HepG2 (cell line): ENCODE measurements around the gene MTHFD1L. TPM values are rescaled to one million over a fixed set of nuclear protein-coding genes. Genes with fewer than 3 reads are reported as not detected.

Experiments
- ATAC-seq: fragments of 200-7000 bp; cut with Tn5 transposase; 3 replicates; pipeline ENCODE4 v1.9.1; 2020; ENCODE audit warnings: mild to moderate bottlenecking, moderate library complexity
- BruUV-seq: library from RNA; stranded (reverse); fragments of 400-500 nt; replicated peaks from 2 replicates; lab custom pipeline; 2021; lab: Mats Ljungman, UMichigan
- CTCF ChIA-PET: fragments of 300-600 bp; formaldehyde crosslinking; extraction: SDS; loops from one replicate; lab custom pipeline; 2021; ENCODE audit warnings: low total read pairs, inconsistent platforms, low intra/inter-chr PET ratio; lab: Yijun Ruan, JAX
- POLR2A ChIA-PET: fragments of 350-600 bp; sonication (Branson Sonifier 250); formaldehyde crosslinking; loops from one replicate; lab custom pipeline; 2020; ENCODE audit warnings: antibody characterized with exemption, inconsistent platforms; lab: Yijun Ruan, JAX
- DNase-seq: peaks from one replicate; pipeline ENCODE4 v3.0.0-alpha.2; 2015; ENCODE audit warnings: low spot score
- FAIRE-seq: peaks from 3 replicates; lab custom pipeline; 2011; peaks lifted over from hg19 to GRCh38; lab: Jason Lieb, UNC
- H2AFZ ChIP-seq: one replicate; pipeline ENCODE4 v1.6.1; 2011; ENCODE audit warnings: low read length, inconsistent platforms
- H3K27ac ChIP-seq: fragments of 300-600 bp; 3 replicates; pipeline ENCODE4 v1.8.0; 2011; ENCODE audit warnings: mixed run types, mild to moderate bottlenecking, mixed read lengths, low read length, inconsistent platforms; ENCODE audit not compliant: insufficient read depth; ENCODE audit errors: extremely low read length
- H3K27me3 ChIP-seq, 2 experiments: fragments of 200-600 bp in 1 of 2; 2 replicates in 1 of 2; 3 replicates in 1 of 2; pipeline versions ENCODE4 v1.6.0 to v1.8.0; 2011; ENCODE audit warnings: low read length in 2 of 2, mild to moderate bottlenecking in 2 of 2, moderate library complexity in 2 of 2, inconsistent platforms in 1 of 2; ENCODE audit not compliant: insufficient read depth in 2 of 2, control insufficient read depth in 1 of 2
- H3K36me3 ChIP-seq, 2 experiments: fragments of 200-600 bp in 1 of 2; replicated peaks in 1 of 2; 2 replicates in 1 of 2; 3 replicates in 1 of 2; pipeline versions ENCODE4 v1.5.1 to v1.8.0; 2011; ENCODE audit warnings: low read length in 2 of 2, inconsistent platforms in 1 of 2; ENCODE audit not compliant: insufficient read depth in 2 of 2, control insufficient read depth in 1 of 2
- H3K4me1 ChIP-seq: 2 replicates; pipeline ENCODE4 v1.5.1; 2012; ENCODE audit warnings: low read length, inconsistent platforms; ENCODE audit not compliant: insufficient read depth
- H3K4me2 ChIP-seq: 2 replicates; pipeline ENCODE4 v1.6.0; 2011; ENCODE audit warnings: low read depth, low read length, inconsistent platforms
- H3K4me3 ChIP-seq, 3 experiments: fragments of 200-600 bp in 1 of 3; sonication (generic), shearing (Covaris generic) in 1 of 3; replicated peaks in 1 of 3; 2 replicates each; pipeline ENCODE4 v1.5.1; 2011 to 2016; ENCODE audit warnings: low read length in 3 of 3, inconsistent platforms in 2 of 3, low read depth in 2 of 3, mild to moderate bottlenecking in 2 of 3, control low read depth in 1 of 3, mixed read lengths in 1 of 3; ENCODE audit not compliant: insufficient read depth in 1 of 3
- H3K79me2 ChIP-seq: one replicate; pipeline ENCODE4 v1.6.1; 2011; ENCODE audit warnings: low read length, inconsistent platforms; ENCODE audit not compliant: insufficient read depth
- H3K9ac ChIP-seq: 2 replicates; pipeline ENCODE4 v1.6.0; 2011; ENCODE audit warnings: mild to moderate bottlenecking, low read depth, low read length, inconsistent platforms; ENCODE audit not compliant: insufficient read depth
- H3K9me3 ChIP-seq: 2 replicates; pipeline ENCODE4 v1.5.1; 2012; ENCODE audit warnings: mild to moderate bottlenecking, low read length
- H4K20me1 ChIP-seq: 2 replicates; pipeline ENCODE4 v1.6.0; 2011; ENCODE audit warnings: inconsistent platforms, mild to moderate bottlenecking, low read length, moderate library complexity; ENCODE audit not compliant: insufficient read depth
- ATRX ChIP-seq: sonication (generic); formaldehyde crosslinking; IDR thresholded peaks from 2 replicates; pipeline ENCODE4 v1.4.0; 2020; ENCODE audit warnings: missing genetic modification reagents, borderline replicate concordance
- CENPT ChIP-seq: sonication (generic); formaldehyde crosslinking; IDR thresholded peaks from 2 replicates; pipeline ENCODE4 v1.8.0; 2022; ENCODE audit warnings: low read depth, mild to moderate bottlenecking, moderate library complexity, missing genetic modification reagents
- FOXJ3 ChIP-seq: sonication (generic); formaldehyde crosslinking; IDR thresholded peaks from 2 replicates; pipeline ENCODE4 v1.4.0; 2020; ENCODE audit warnings: missing genetic modification reagents, mild to moderate bottlenecking, borderline replicate concordance
- GABPB1 ChIP-seq: IDR thresholded peaks from 2 replicates; pipeline ENCODE4 v1.6.1; 2016; ENCODE audit warnings: mild to moderate bottlenecking, missing genetic modification reagents, moderate library complexity, missing compliant biosample characterization
- HMGXB4 ChIP-seq, 2 experiments: sonication (generic) in 1 of 2; formaldehyde crosslinking in 1 of 2; IDR thresholded peaks; 2 replicates each; pipeline versions ENCODE4 v1.4.0 to v1.6.1; 2018 to 2020; ENCODE audit warnings: missing genetic modification reagents in 2 of 2, borderline replicate concordance in 1 of 2, low read depth in 1 of 2, mild to moderate bottlenecking in 1 of 2, missing biosample characterization in 1 of 2
- JDP2 ChIP-seq: sonication (generic); formaldehyde crosslinking; IDR thresholded peaks from 2 replicates; pipeline ENCODE4 v1.8.1; 2022; ENCODE audit warnings: missing genetic modification reagents, borderline replicate concordance
- MBD4 ChIP-seq: IDR thresholded peaks from 2 replicates; pipeline ENCODE4 v1.6.1; 2012; ENCODE audit warnings: low read length, inconsistent platforms, borderline replicate concordance
- MXD1 ChIP-seq: sonication (generic); formaldehyde crosslinking; IDR thresholded peaks from 2 replicates; pipeline ENCODE4 v1.4.0; 2020; ENCODE audit warnings: mild to moderate bottlenecking, missing genetic modification reagents
- PCBP1 ChIP-seq: fragments of 200-400 bp; formaldehyde crosslinking; IDR thresholded peaks from 2 replicates; pipeline ENCODE4 v1.6.1; 2017; ENCODE audit warnings: mild to moderate bottlenecking, low read depth, low read length, borderline replicate concordance
- POLR2AphosphoS5 ChIP-seq: IDR thresholded peaks from 2 replicates; pipeline ENCODE4 v1.6.1; 2012; ENCODE audit warnings: low read depth, low read length
- ZBTB21 ChIP-seq: sonication (generic); formaldehyde crosslinking; IDR thresholded peaks from 2 replicates; pipeline ENCODE4 v1.4.0; 2020; ENCODE audit warnings: missing genetic modification reagents
- ZBTB38 ChIP-seq: sonication (generic); formaldehyde crosslinking; IDR thresholded peaks from 2 replicates; pipeline ENCODE4 v1.5.1; 2020; ENCODE audit warnings: mild to moderate bottlenecking, missing genetic modification reagents
- ZMYM3 ChIP-seq: sonication (generic); formaldehyde crosslinking; IDR thresholded peaks from 2 replicates; pipeline ENCODE4 v1.5.1; 2020; ENCODE audit warnings: mild to moderate bottlenecking, missing genetic modification reagents
- ZNF20 ChIP-seq: sonication (generic); formaldehyde crosslinking; IDR thresholded peaks from 2 replicates; pipeline ENCODE4 v1.4.0; 2020; ENCODE audit warnings: mild to moderate bottlenecking, moderate library complexity, missing genetic modification reagents
- ZNF770 ChIP-seq: sonication (generic); formaldehyde crosslinking; IDR thresholded peaks from 2 replicates; pipeline ENCODE4 v1.5.0; 2020; ENCODE audit warnings: mild to moderate bottlenecking, missing genetic modification reagents
- ZSCAN20 ChIP-seq: sonication (generic); formaldehyde crosslinking; IDR thresholded peaks from 2 replicates; pipeline ENCODE4 v1.4.0; 2020; ENCODE audit warnings: missing genetic modification reagents, mild to moderate bottlenecking, borderline replicate concordance
- ZSCAN9 ChIP-seq: IDR thresholded peaks from 2 replicates; pipeline ENCODE4 v1.6.1; 2016; ENCODE audit warnings: borderline replicate concordance
- WGBS: methylation state at CpG from one replicate; pipeline ENCODE4 v1.1.6; 2017; ENCODE audit warnings: low lambda C conversion rate; 5-methylcytosine and 5-hydroxymethylcytosine counted together
- in situ Hi-C: cut with HindIII; loops from 2 replicates; pipeline ENCODE4 v1.10.0; 2017; ENCODE audit warnings: low pct_unique_long_range_greater_than_20kb; ENCODE audit not compliant: extremely low pct_ligation_motif_present
- intact Hi-C: fragments of 100-400 bp; cut with micrococcal nuclease; formaldehyde crosslinking; loops from one replicate; pipeline ENCODE4 v1.10.0; 2022; ENCODE audit not compliant: unreplicated experiment
- polyA plus RNA-seq, 8 experiments: library from polyadenylated mRNA; depleted of rRNA in 3 of 8; stranded (reverse) in 7 of 8; unstranded in 1 of 8; fragments of >200 nt; fragmentation: Illumina TruSeq in 4 of 8; extraction: Trizol in 4 of 8; gene quantifications; 2 replicates each; pipeline versions ENCODE4 v1.2.1 to v1.2.3, GENCODE V29; 2011 to 2016; ENCODE audit warnings: low read depth in 4 of 8, missing spikeins in 1 of 8, mixed read lengths in 1 of 8; ENCODE audit not compliant: insufficient read depth in 1 of 8
- total RNA-seq, 5 experiments: library from RNA; depleted of rRNA; stranded (reverse); fragments of >200 nt; fragmentation: Illumina TruSeq; extraction: Trizol; gene quantifications; 2 replicates each; pipeline ENCODE4 v1.2.3, GENCODE V29; 2016; ENCODE audit warnings: low read depth in 1 of 5

Gene MTHFD1L
- total and polyA plus RNA-seq, 2 of the 13 experiments (the other 11 are each of a cell fraction or from before 2014, with no cell fraction given): 24.0 to 39.6 TPM

- TF ChIP-seq FOXJ3 (CRISPR knock-in tag) (no peak), GABPB1 (CRISPR knock-in tag) (peak; percentile 90), PCBP1 (peak; percentile 42; the same call in 1 of the 2 replicates), CENPT (CRISPR knock-in tag) (peak; percentile 55; the same call in 1 of the 2 replicates), ZSCAN9 (CRISPR knock-in tag) (peak; percentile 85; the same call in 1 of the 2 replicates)
Measured at GRCh38 chr6:150866147-150866990, 867 bp downstream of the MTHFD1L start (continued).

- H3K79me2 ChIP-seq: peaks cover 45% of the 10 kb centered on the region
- ChIA-PET CTCF (no interaction called here), POLR2A (interaction anchor here (0.6 to 2.5 kb wide), 5 partner anchors 8 to 169 kb away, joined by 3 to 24 read pairs (median 4); no protein-coding TSS in a partner anchor)
- H3K9me3 ChIP-seq: no peaks in the 10 kb centered on the region
- WGBS: 82% methylated on average over 13 of the region's 13 CpGs
- no peak for FAIRE-seq
- intact Hi-C loops: loop anchor here (1.0 kb wide), 1 partner anchor 11 kb away; no protein-coding TSS in a partner anchor
- H3K9ac ChIP-seq: peak overlapping the region; percentile 85
- H3K27ac ChIP-seq: peak overlapping the region; percentile 78
- peaks cover 0 to 1% of the 10 kb centered on the region in 2 experiments; a peak in 1 of 5 replicates for H3K36me3 ChIP-seq
- DNase-seq: no peak
- H3K4me1 ChIP-seq: peaks cover 24% of the 10 kb centered on the region
- no peak for ATAC-seq
- no peak overlapping the region for H2AFZ ChIP-seq
- BruUV-seq: TSS peak; percentile 64
- in situ Hi-C loops: no loop called here
- no peaks in the 10 kb centered on the region; a peak in 1 of 5 replicates for H3K27me3 ChIP-seq
- H3K4me3 ChIP-seq: peak overlapping the region; percentile 72 to 90 (median 87)
- H4K20me1 ChIP-seq: peaks cover 8% of the 10 kb centered on the region; the same call in 1 of the 2 replicates
- peak overlapping the region; percentile 98 for H3K4me2 ChIP-seq
- TF ChIP-seq ATRX (CRISPR knock-in tag) (no peak), ZBTB38 (CRISPR knock-in tag) (peak; percentile 65), HMGXB4 (CRISPR knock-in tag; IDR thresholded peaks at IDR 0.05; ENCODE audit: borderline replicate concordance in 1 of 2, low read depth in 1 of 2) (0 out of 4 replicates have a peak, but pooled peaks of 1 of the 2 experiments have one; percentile 2), ZBTB21 (CRISPR knock-in tag) (no peak), MXD1 (CRISPR knock-in tag) (0 out of 2 replicates have a peak, but pooled peaks have one; percentile 35), JDP2 (no peak), ZNF20 (CRISPR knock-in tag) (no peak), MBD4 (no peak), ZNF770 (CRISPR knock-in tag) (peak; percentile 90), ZMYM3 (no peak), POLR2AphosphoS5 (no peak), ZSCAN20 (peak; percentile 41; the same call in 1 of the 2 replicates)
Measured at GRCh38 chr6:150866991-150867501, 1.5 kb downstream of the MTHFD1L start.
